ENCODE measurements around the gene NAALADL2.
"Not testable (repeated sequence)": the region's sequence is repeated elsewhere in the genome, so short reads cannot be mapped to it uniquely, and the experiment has no call there.

The NAALADL2 gene

DNA sequence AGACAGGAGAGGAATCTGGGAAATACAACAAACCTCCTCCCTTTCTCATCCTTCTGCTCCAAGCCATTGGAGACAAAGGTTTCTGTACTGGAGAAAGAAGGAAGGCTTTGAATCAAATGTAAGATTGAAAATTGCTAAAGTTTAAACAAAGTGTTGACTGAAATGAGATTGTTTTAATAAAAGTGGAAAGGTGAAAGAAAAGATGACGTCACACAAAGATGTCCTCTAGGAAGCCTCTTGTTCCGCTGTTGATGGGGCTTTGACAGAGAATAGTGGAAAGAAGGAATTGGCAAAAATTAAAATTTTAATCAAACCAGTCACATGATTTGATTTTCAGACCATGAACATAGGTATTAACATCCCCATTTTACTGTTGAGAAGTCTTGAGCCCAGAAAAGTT lies 967.6 kb downstream of the NAALADL2 start:
- H3K27ac ChIP-seq (ENCODE audit: low read depth, low read length, poor library complexity, severe bottlenecking), result no peak overlapping the region
- H3K4me1 ChIP-seq (ENCODE audit: insufficient read depth, low read length, severe bottlenecking), result no peaks in the 10 kb centered on the region
- H3K4me2 ChIP-seq (ENCODE audit: low read length), result no peak overlapping the region
- no peaks in the 10 kb centered on the region for H3K79me2 ChIP-seq (ENCODE audit: insufficient read depth, low read length)
- H2AFZ ChIP-seq (ENCODE audit: low read length), result no peak overlapping the region
- H4K20me1 ChIP-seq (ENCODE audit: insufficient read depth, low read length), result no peaks in the 10 kb centered on the region
- H3K9ac ChIP-seq (ENCODE audit: low read length), result no peak overlapping the region
- no peaks in the 10 kb centered on the region for H3K27me3 ChIP-seq (ENCODE audit: insufficient read depth, low read length)
- TF ChIP-seq, protein P1, sequence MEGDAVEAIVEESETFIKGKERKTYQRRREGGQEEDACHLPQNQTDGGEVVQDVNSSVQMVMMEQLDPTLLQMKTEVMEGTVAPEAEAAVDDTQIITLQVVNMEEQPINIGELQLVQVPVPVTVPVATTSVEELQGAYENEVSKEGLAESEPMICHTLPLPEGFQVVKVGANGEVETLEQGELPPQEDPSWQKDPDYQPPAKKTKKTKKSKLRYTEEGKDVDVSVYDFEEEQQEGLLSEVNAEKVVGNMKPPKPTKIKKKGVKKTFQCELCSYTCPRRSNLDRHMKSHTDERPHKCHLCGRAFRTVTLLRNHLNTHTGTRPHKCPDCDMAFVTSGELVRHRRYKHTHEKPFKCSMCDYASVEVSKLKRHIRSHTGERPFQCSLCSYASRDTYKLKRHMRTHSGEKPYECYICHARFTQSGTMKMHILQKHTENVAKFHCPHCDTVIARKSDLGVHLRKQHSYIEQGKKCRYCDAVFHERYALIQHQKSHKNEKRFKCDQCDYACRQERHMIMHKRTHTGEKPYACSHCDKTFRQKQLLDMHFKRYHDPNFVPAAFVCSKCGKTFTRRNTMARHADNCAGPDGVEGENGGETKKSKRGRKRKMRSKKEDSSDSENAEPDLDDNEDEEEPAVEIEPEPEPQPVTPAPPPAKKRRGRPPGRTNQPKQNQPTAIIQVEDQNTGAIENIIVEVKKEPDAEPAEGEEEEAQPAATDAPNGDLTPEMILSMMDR (IDR thresholded peaks at IDR 0.05; ENCODE audit: low read length), result no peak
- no peak for TF ChIP-seq EZH2 (IDR thresholded peaks at IDR 0.05; ENCODE audit: borderline replicate concordance, low read length)
- H3K36me3 ChIP-seq (ENCODE audit: insufficient read depth, low read length), result no peaks in the 10 kb centered on the region
- no peaks in the 10 kb centered on the region for H3K9me3 ChIP-seq (ENCODE audit: low read length)
- no peak overlapping the region for H3K4me3 ChIP-seq (ENCODE audit: low read depth, low read length, poor library complexity, severe bottlenecking)
- no peaks in the 10 kb centered on the region for H3F3A ChIP-seq (ENCODE audit: insufficient read depth, low read length)
- H3K9me2 ChIP-seq (ENCODE audit: low read depth, low read length), result no peaks in the 10 kb centered on the region

DNA sequence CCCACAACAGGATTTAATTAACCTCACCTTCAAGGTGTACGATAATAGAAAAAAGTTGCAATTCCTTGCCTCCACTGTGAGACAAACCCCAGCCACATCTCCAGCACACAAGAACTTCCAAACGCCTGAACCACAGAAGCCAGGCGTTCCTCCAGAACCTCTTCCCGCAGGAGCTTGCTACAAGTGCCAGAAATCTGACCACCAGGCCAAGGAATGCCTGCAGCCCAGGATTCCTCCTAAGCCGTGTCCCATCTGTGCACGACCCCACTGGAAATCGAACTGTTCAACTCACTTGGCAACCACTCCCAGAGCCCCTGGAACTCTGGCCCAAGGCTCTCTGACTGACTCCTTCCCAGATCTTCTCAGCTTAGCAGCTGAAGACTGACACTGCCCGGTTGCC lies 970.7 kb downstream of the NAALADL2 start:
- H3K9ac ChIP-seq (ENCODE audit: low read length); H3F3A ChIP-seq (ENCODE audit: insufficient read depth, low read length); H3K4me2 ChIP-seq (ENCODE audit: low read length): not testable (repeated sequence)

DNA sequence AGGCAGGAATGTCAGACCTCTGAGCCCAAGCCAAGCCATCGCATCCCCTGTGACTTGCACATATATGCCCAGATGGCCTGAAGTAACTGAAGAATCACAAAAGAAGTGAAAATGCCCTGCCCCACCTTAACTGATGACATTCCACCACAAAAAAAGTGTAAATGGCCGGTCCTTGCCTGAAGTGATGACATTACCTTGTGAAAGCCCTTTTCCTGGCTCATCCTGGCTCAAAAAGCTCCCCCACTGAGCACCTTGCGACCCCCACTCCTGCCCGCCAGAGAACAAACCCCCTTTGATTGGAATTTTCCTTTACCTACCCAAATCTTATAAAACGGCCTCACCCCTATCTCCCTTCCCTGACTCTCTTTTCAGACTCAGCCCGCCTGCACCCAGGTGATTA lies 976.6 kb downstream of the NAALADL2 start:
- not testable (repeated sequence) for H3F3A ChIP-seq (ENCODE audit: insufficient read depth, low read length); H2AFZ ChIP-seq (ENCODE audit: low read length); H4K20me1 ChIP-seq (ENCODE audit: insufficient read depth, low read length); H3K4me1 ChIP-seq (ENCODE audit: insufficient read depth, low read length, severe bottlenecking); H3K27me3 ChIP-seq (ENCODE audit: insufficient read depth, low read length); H3K4me2 ChIP-seq (ENCODE audit: low read length); H3K9me3 ChIP-seq (ENCODE audit: low read length); H3K36me3 ChIP-seq (ENCODE audit: insufficient read depth, low read length); H3K9me2 ChIP-seq (ENCODE audit: low read depth, low read length); H3K4me3 ChIP-seq (ENCODE audit: low read depth, low read length, poor library complexity, severe bottlenecking); H3K9ac ChIP-seq (ENCODE audit: low read length); H3K79me2 ChIP-seq (ENCODE audit: insufficient read depth, low read length); H3K27ac ChIP-seq (ENCODE audit: low read depth, low read length, poor library complexity, severe bottlenecking)

More for the DNA sequence above, 970.7 kb downstream of the NAALADL2 start:
- not testable (repeated sequence) for H3K4me1 ChIP-seq (ENCODE audit: insufficient read depth, low read length, severe bottlenecking); H3K36me3 ChIP-seq (ENCODE audit: insufficient read depth, low read length); H3K27ac ChIP-seq (ENCODE audit: low read depth, low read length, poor library complexity, severe bottlenecking); H3K9me3 ChIP-seq (ENCODE audit: low read length); H3K27me3 ChIP-seq (ENCODE audit: insufficient read depth, low read length); H3K79me2 ChIP-seq (ENCODE audit: insufficient read depth, low read length); H4K20me1 ChIP-seq (ENCODE audit: insufficient read depth, low read length); H2AFZ ChIP-seq (ENCODE audit: low read length); H3K9me2 ChIP-seq (ENCODE audit: low read depth, low read length); H3K4me3 ChIP-seq (ENCODE audit: low read depth, low read length, poor library complexity, severe bottlenecking)

DNA sequence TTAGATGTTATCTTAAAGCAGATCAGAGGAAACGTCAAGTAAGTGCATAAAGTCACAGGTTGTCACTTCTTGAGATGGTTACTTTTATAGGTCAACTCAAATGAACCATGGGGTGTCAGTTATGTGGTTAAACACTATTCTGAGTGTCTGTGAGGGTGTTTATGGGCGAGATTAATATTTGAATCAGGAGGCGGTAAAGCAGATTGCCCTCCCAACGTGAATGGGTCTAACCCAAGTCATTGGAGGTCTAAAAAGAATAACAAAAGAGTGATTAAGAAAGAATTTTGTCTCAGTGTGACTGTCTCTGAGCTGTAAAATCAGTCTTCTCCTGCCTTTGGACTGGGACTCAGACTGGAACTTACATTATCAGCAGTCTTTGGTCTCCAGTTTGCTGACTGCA lies 977.5 kb downstream of the NAALADL2 start:
- Histone ChIP-seq H3K79me2 (ENCODE audit: insufficient read depth, low read length) (no peaks in the 10 kb centered on the region), H4K20me1 (ENCODE audit: insufficient read depth, low read length) (no peaks in the 10 kb centered on the region), H3F3A (ENCODE audit: insufficient read depth, low read length) (no peaks in the 10 kb centered on the region), H2AFZ (ENCODE audit: low read length) (no peak overlapping the region), H3K9me2 (ENCODE audit: low read depth, low read length) (no peaks in the 10 kb centered on the region), H3K9ac (ENCODE audit: low read length) (no peak overlapping the region), H3K4me1 (ENCODE audit: insufficient read depth, low read length, severe bottlenecking) (no peaks in the 10 kb centered on the region), H3K27me3 (ENCODE audit: insufficient read depth, low read length) (no peaks in the 10 kb centered on the region), H3K36me3 (ENCODE audit: insufficient read depth, low read length) (no peaks in the 10 kb centered on the region), H3K27ac (ENCODE audit: low read depth, low read length, poor library complexity, severe bottlenecking) (no peak overlapping the region), H3K4me3 (ENCODE audit: low read depth, low read length, poor library complexity, severe bottlenecking) (no peak overlapping the region), H3K9me3 (ENCODE audit: low read length) (no peaks in the 10 kb centered on the region), H3K4me2 (ENCODE audit: low read length) (no peak overlapping the region)
- no peak for TF ChIP-seq EZH2 (IDR thresholded peaks at IDR 0.05; ENCODE audit: borderline replicate concordance, low read length)
- TF ChIP-seq, protein P1 (IDR thresholded peaks at IDR 0.05; ENCODE audit: low read length), result no peak

Measured in OCI-LY1 (cell line).